GM12801 (cell line): ENCODE results near the gene SYTL4.

Source experiments
- TF ChIP-seq, protein P1 (sequence below): IDR thresholded peaks from one replicate; pipeline ENCODE4 v1.5.1; 2011; ENCODE audit warnings: control low read depth; ENCODE audit not compliant: insufficient read length; ENCODE audit errors: extremely low read depth

The SYTL4 gene

GRCh38 chrX:100704581-100705203 is 27.2 kb downstream of the SYTL4 start:
- TF ChIP-seq, protein P1, sequence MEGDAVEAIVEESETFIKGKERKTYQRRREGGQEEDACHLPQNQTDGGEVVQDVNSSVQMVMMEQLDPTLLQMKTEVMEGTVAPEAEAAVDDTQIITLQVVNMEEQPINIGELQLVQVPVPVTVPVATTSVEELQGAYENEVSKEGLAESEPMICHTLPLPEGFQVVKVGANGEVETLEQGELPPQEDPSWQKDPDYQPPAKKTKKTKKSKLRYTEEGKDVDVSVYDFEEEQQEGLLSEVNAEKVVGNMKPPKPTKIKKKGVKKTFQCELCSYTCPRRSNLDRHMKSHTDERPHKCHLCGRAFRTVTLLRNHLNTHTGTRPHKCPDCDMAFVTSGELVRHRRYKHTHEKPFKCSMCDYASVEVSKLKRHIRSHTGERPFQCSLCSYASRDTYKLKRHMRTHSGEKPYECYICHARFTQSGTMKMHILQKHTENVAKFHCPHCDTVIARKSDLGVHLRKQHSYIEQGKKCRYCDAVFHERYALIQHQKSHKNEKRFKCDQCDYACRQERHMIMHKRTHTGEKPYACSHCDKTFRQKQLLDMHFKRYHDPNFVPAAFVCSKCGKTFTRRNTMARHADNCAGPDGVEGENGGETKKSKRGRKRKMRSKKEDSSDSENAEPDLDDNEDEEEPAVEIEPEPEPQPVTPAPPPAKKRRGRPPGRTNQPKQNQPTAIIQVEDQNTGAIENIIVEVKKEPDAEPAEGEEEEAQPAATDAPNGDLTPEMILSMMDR = no peak

GRCh38 chrX:100700809-100701208 is 31.1 kb downstream of the SYTL4 start:
- TF ChIP-seq, protein P1 = no peak

GRCh38 chrX:100698551-100698950 is 33.4 kb downstream of the SYTL4 start:
- TF ChIP-seq, protein P1 = no peak

GRCh38 chrX:100696699-100697351 is 35.1 kb downstream of the SYTL4 start:
- TF ChIP-seq, protein P1 = no peak

DNA sequence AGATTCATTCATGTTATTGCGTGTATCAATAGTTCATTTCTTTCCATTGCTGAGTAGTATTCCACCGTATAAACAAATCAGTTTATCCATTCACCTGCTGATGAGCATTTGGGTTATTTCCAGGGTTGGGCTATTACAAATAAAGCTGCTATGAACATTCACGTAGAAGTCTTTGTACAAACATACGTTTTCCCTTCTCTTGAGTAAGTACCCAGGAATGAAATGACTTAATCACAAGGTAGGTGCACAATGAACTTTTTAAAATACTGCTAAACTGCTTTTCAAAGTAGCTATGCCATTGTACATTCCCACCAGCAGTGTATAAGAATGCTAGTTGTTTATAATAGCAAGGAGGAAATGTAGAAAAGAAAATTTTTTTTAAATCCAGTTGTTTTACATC is 35.9 kb downstream of the SYTL4 start:
- TF ChIP-seq, protein P1 = no peak

GRCh38 chrX:100695302-100695701 is 36.6 kb downstream of the SYTL4 start:
- TF ChIP-seq, protein P1 = no peak

GRCh38 chrX:100687546-100687945 is 44.4 kb downstream of the SYTL4 start:
- TF ChIP-seq, protein P1 = no peak
